Measurements from ENCODE around the gene SNX14. TPM values are rescaled to one million over a fixed set of nuclear protein-coding genes. Genes with fewer than 3 reads are reported as not detected.
A peak's percentile ranks its signal among the peaks of the same experiment; 100 is the strongest.
"Not testable (repeated sequence)": the region's sequence is repeated elsewhere in the genome, so short reads cannot be mapped to it uniquely, and the experiment has no call there.

The SNX14 gene
- total RNA-seq, 5 donors from 2014 or later (not counting 1 experiment from before 2014, with no cell fraction given), result 46.3 to 63.3 (median 53.7) TPM

DNA sequence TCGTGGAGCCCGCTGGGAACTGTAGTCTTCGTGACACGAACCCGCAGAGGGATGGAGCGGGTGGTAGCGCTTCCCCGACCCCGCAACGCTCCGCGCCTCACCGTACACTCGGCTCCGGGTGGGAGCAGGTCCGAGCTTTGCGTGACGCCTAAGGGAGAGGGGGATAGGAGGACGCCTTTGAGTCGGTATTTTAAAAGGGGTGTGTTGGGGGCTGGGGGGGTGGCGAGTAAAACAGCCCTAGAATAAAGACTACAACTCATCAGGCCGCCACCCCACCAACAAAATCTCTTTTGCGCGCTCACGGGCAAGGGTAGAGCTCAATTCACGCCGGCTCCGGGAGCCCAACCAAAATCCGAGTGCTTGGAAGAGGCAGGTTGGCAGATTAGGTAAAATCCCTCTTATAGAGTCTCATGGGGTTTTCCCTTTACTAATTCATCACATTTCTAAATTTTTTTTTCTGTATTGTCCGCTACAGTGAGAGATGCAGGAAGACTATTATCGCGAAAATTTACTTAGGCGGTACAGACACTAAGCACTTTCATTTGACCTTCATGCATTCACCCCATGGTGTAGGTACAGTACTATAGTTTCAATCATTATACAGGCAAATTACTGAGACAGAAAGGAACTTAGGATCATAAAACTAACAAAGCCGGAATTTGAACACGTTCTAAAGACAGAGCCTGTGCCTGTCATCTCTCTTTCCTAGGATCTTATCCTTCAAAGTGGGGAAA, 706 bp upstream of the SNX14 start:
- no peaks in the 10 kb centered on the region for H3K9me3 Mint-ChIP-seq
- ATAC-seq (replicated peaks in 1 of 4) (peak; percentile 7 to 41 (median 18)), DNase-seq (peak in 25 of 35 experiments; percentile 11 to 73 (median 32))
- H3K4me3 Mint-ChIP-seq, result peak overlapping the region; percentile 89 to 97 (median 96)
- ChIA-PET CTCF (interaction anchor here (0.6 to 1.8 kb wide), 8 partner anchors 17 to 84 kb away, joined by 3 to 15 read pairs (median 3); partner anchors contain the start of gene SYNCRIP (in 1 of the 2)), POLR2A (interaction anchor here (0.6 to 5.1 kb wide), 6 partner anchors 17 to 84 kb away, joined by 3 to 51 read pairs (median 4); no protein-coding TSS in a partner anchor)
- Histone ChIP-seq H3K4me1 (ENCODE audit: control insufficient read depth in 1 of 2, extremely low read depth in 1 of 2, insufficient read depth in 2 of 2, low read length in 2 of 2) (peaks cover 11 to 20% of the 10 kb centered on the region in 2 experiments), H3K27me3 (replicated peaks in 1 of 2; ENCODE audit: control insufficient read depth in 2 of 2, extremely low read depth in 1 of 2, insufficient read depth in 2 of 2, low read length in 1 of 2) (no peaks in the 10 kb centered on the region), H3K36me3 (ENCODE audit: control insufficient read depth in 2 of 2, extremely low read depth in 1 of 2, insufficient read depth in 1 of 2, low read length in 1 of 2) (no peaks in the 10 kb centered on the region), H3K9me3 (no peaks in the 10 kb centered on the region), H3K27ac (ENCODE audit: low read length) (peak overlapping the region; percentile 73), H3K4me3 (ENCODE audit: control insufficient read depth in 1 of 2, extremely low read depth in 1 of 2, low read length in 1 of 2) (peak overlapping the region; percentile 80 to 88)
- no peaks in the 10 kb centered on the region for H3K27me3 Mint-ChIP-seq
- H3K27ac Mint-ChIP-seq, result peak overlapping the region; percentile 94 to 97
- under 1% methylated on average over 15 of the region's 35 CpGs for whole genome bisulfite sequencing (ENCODE audit: insufficient coverage)
- peaks cover 44 to 46% (median 44%) of the 10 kb centered on the region in 3 donors for H3K4me1 Mint-ChIP-seq
- peaks cover 17% of the 10 kb centered on the region for H3K36me3 Mint-ChIP-seq

DNA sequence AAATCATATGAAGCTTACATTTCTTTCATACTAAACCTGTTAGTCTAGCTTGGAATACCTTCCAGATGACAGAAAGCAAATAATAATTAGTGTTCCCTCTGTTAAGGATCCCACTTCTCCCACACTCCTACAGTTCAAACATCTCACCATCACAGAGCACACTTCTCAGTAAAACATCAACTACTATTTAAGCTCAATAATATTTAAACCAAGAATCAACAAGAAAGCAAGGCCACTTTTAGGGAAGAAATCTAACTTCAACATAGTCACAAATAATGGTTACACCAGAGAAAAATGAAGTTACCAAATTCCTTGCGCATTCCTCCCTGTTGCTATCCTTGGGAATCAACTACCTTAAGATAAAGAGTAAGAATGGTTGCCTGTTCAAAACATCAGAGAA, 1.6 kb downstream of the SNX14 start:
- H3K4me1 ChIP-seq (ENCODE audit: control insufficient read depth in 1 of 2, extremely low read depth in 1 of 2, insufficient read depth in 2 of 2, low read length in 2 of 2), result peaks cover 11 to 24% of the 10 kb centered on the region in 2 experiments
- no peaks in the 10 kb centered on the region for H3K27me3 ChIP-seq (replicated peaks in 1 of 2; ENCODE audit: control insufficient read depth in 2 of 2, extremely low read depth in 1 of 2, insufficient read depth in 2 of 2, low read length in 1 of 2)
- Mint-ChIP-seq H3K36me3 (peaks cover 24% of the 10 kb centered on the region), H3K4me3 (peak overlapping the region; percentile 89 to 97 (median 96)), H3K27ac (peak overlapping the region; percentile 71), H3K9me3 (no peaks in the 10 kb centered on the region), H3K4me1 (peaks cover 53 to 56% (median 53%) of the 10 kb centered on the region in 3 donors), H3K27me3 (no peaks in the 10 kb centered on the region)
- ATAC-seq (replicated peaks in 1 of 4) (no peak), DNase-seq (no peak)
- ChIA-PET CTCF (interaction anchor here in 1 of 2 donors (0.6 kb wide), 1 partner anchor 49 kb away, joined by 3 read pairs; no protein-coding TSS in a partner anchor), POLR2A (interaction anchor here (0.6 to 5.1 kb wide), 5 partner anchors 51 to 1613 kb away, joined by 3 to 51 read pairs (median 4); partner anchors contain the start of genes CEP162 (in 1 of the 2) and SYNCRIP (in 1 of the 2))
- no peaks in the 10 kb centered on the region for H3K36me3 ChIP-seq (ENCODE audit: control insufficient read depth in 2 of 2, extremely low read depth in 1 of 2, insufficient read depth in 1 of 2, low read length in 1 of 2)
- no peak overlapping the region for H3K4me3 ChIP-seq (ENCODE audit: control insufficient read depth in 1 of 2, extremely low read depth in 1 of 2, low read length in 1 of 2)
- no peaks in the 10 kb centered on the region for H3K9me3 ChIP-seq
- WGBS (ENCODE audit: insufficient coverage), result no CpG with 5 or more reads among the region's 1 CpG
- H3K27ac ChIP-seq (ENCODE audit: low read length), result no peak overlapping the region

DNA sequence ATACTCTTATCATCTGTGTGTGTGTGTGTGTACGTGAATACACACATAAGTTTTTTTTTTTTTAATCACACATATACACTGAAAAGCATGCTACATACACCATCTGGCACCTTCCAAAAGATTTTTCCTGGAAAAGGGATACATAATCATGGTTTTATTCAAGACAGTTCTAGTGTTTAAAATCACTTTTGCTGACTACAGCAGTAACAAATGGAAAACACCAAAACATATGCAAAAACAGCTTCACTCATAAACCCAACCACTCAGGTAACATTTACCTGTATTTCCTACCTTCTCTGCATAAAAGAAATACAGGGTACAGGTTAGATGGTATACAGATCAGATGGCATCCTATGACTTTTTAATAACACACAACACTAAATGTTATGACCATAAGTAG, 2.5 kb downstream of the SNX14 start:
- Histone ChIP-seq H3K4me1 (ENCODE audit: control insufficient read depth in 1 of 2, extremely low read depth in 1 of 2, insufficient read depth in 2 of 2, low read length in 2 of 2) (peaks cover 11 to 24% of the 10 kb centered on the region in 2 experiments), H3K4me3 (ENCODE audit: control insufficient read depth in 1 of 2, extremely low read depth in 1 of 2, low read length in 1 of 2) (no peak overlapping the region), H3K27ac (ENCODE audit: low read length) (no peak overlapping the region), H3K36me3 (ENCODE audit: control insufficient read depth in 2 of 2, extremely low read depth in 1 of 2, insufficient read depth in 1 of 2, low read length in 1 of 2) (no peaks in the 10 kb centered on the region), H3K27me3 (replicated peaks in 1 of 2; ENCODE audit: control insufficient read depth in 2 of 2, extremely low read depth in 1 of 2, insufficient read depth in 2 of 2, low read length in 1 of 2) (no peaks in the 10 kb centered on the region), H3K9me3 (no peaks in the 10 kb centered on the region)
- no peak for DNase-seq
- H3K27me3 Mint-ChIP-seq, result no peaks in the 10 kb centered on the region
- WGBS (ENCODE audit: insufficient coverage), result no CpG with 5 or more reads among the region's 1 CpG
- no peaks in the 10 kb centered on the region for H3K9me3 Mint-ChIP-seq
- H3K27ac Mint-ChIP-seq, result no peak overlapping the region
- peaks cover 24% of the 10 kb centered on the region for H3K36me3 Mint-ChIP-seq
- peaks cover 56 to 60% (median 58%) of the 10 kb centered on the region in 3 donors for H3K4me1 Mint-ChIP-seq
- no peak for ATAC-seq (replicated peaks in 1 of 4)
- peak overlapping the region; percentile 21 to 89 (median 28) for H3K4me3 Mint-ChIP-seq
- CTCF ChIA-PET, result interaction anchor here in 1 of 2 donors (0.7 kb wide), 1 partner anchor 21 kb away, joined by 4 read pairs; no protein-coding TSS in a partner anchor
- POLR2A ChIA-PET, result interaction anchor here in 1 of 2 donors (0.5 to 0.7 kb wide), 2 partner anchors 33 to 1364 kb away, joined by 3 read pairs; partner anchors contain the start of gene CEP162

DNA sequence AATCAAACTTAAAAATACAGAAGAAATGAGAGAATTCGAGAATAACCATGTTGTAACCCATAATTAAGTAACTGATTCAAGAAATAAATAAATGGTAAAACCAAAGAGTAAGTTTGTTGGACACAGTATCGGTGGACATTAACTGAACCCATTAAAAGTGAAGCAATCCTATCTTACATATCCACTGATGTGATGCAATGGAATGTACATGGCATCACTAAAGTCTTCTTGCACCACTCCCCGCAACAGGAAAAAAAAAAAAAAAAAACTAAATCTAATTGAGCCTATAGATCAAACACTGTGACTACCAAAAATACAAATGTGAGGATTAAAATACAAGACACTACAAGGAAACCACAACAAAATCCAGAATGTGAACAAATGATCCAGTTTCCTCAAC, 7.9 kb downstream of the SNX14 start:
- WGBS (ENCODE audit: insufficient coverage), result no CpG with 5 or more reads among the region's 3 CpGs
- Histone ChIP-seq H3K36me3 (ENCODE audit: control insufficient read depth in 2 of 2, extremely low read depth in 1 of 2, insufficient read depth in 1 of 2, low read length in 1 of 2) (no peaks in the 10 kb centered on the region), H3K27me3 (replicated peaks in 1 of 2; ENCODE audit: control insufficient read depth in 2 of 2, extremely low read depth in 1 of 2, insufficient read depth in 2 of 2, low read length in 1 of 2) (no peaks in the 10 kb centered on the region), H3K4me3 (ENCODE audit: control insufficient read depth in 1 of 2, extremely low read depth in 1 of 2, low read length in 1 of 2) (no peak overlapping the region), H3K4me1 (ENCODE audit: control insufficient read depth in 1 of 2, extremely low read depth in 1 of 2, insufficient read depth in 2 of 2, low read length in 2 of 2) (peaks cover 0 to 4% of the 10 kb centered on the region in 2 experiments), H3K27ac (ENCODE audit: low read length) (no peak overlapping the region), H3K9me3 (no peaks in the 10 kb centered on the region)
- CTCF ChIA-PET, result interaction anchor here in 1 of 2 donors (0.6 kb wide), 1 partner anchor 122 kb away, joined by 4 read pairs; no protein-coding TSS in a partner anchor
- POLR2A ChIA-PET, result interaction anchor here in 1 of 2 donors (0.6 kb wide), 1 partner anchor 20 kb away, joined by 7 read pairs; no protein-coding TSS in a partner anchor
- no peak overlapping the region for H3K27ac Mint-ChIP-seq
- H3K36me3 Mint-ChIP-seq, result peaks cover 72% of the 10 kb centered on the region
- H3K27me3 Mint-ChIP-seq, result no peaks in the 10 kb centered on the region
- DNase-seq, result no peak
- ATAC-seq (replicated peaks in 1 of 4), result no peak
- peaks cover 17 to 36% (median 19%) of the 10 kb centered on the region in 3 donors for H3K9me3 Mint-ChIP-seq
- H3K4me3 Mint-ChIP-seq, result no peak overlapping the region
- H3K4me1 Mint-ChIP-seq, result peaks cover 68 to 75% (median 72%) of the 10 kb centered on the region in 3 donors

DNA sequence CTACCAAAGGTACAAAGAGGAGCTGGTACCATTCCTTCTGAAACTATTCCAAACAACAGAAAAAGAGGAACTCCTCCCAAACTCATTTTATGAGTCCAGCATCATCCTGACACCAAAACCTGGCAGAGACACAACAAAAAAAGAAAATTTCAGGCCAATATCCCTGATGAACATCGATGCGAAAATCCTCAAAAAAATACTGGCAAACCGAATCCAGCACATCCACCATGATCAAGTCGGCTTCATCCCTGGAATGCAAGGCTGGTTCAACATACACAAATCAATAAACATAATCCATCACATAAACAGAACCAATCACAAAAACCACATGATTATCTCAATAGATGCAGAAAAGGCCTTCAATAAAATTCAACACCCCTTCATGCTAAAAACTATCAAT, 10.8 kb downstream of the SNX14 start:
- 100% methylated on average over 2 of the region's 4 CpGs for WGBS (ENCODE audit: insufficient coverage)
- peaks cover 65 to 68% (median 65%) of the 10 kb centered on the region in 3 donors for H3K4me1 Mint-ChIP-seq

DNA sequence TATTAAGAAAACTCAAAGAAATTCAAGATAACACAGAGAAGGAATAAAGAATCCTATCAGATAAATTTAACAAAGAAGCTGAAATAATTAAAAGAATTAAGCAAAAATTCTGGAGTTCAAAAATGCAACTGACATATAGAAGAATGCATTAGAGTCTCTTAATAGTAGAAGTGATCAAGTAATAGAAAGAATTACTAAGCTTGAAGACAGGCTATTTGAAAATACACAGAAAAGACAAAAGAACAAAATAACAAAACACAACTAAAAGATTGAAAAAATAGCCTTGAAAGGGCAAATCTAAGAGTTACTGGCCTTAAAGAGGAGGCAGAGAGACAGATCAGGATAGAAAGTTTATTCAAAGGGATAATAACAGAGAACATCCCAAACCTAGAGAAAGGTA, 12.1 kb downstream of the SNX14 start:
- DNase-seq, result no peak
- no peak overlapping the region for H3K27ac ChIP-seq (ENCODE audit: low read length)
- POLR2A ChIA-PET, result no interaction called here
- Mint-ChIP-seq H3K4me3 (no peak overlapping the region), H3K27me3 (no peaks in the 10 kb centered on the region), H3K27ac (no peak overlapping the region), H3K36me3 (peaks cover 58% of the 10 kb centered on the region), H3K9me3 (peaks cover 17 to 36% (median 19%) of the 10 kb centered on the region in 3 donors), H3K4me1 (peaks cover 59 to 64% (median 59%) of the 10 kb centered on the region in 3 donors)
- ATAC-seq (replicated peaks in 1 of 4), result no peak
- H3K27me3 ChIP-seq (replicated peaks in 1 of 2; ENCODE audit: control insufficient read depth in 2 of 2, extremely low read depth in 1 of 2, insufficient read depth in 2 of 2, low read length in 1 of 2), result no peaks in the 10 kb centered on the region
- CTCF ChIA-PET, result no interaction called here
- H3K4me1 ChIP-seq (ENCODE audit: control insufficient read depth in 1 of 2, extremely low read depth in 1 of 2, insufficient read depth in 2 of 2, low read length in 2 of 2), result peaks cover 0 to 5% of the 10 kb centered on the region in 2 experiments
- H3K36me3 ChIP-seq (ENCODE audit: control insufficient read depth in 2 of 2, extremely low read depth in 1 of 2, insufficient read depth in 1 of 2, low read length in 1 of 2), result peaks cover 2 to 8% of the 10 kb centered on the region in 2 donors
- no peak overlapping the region for H3K4me3 ChIP-seq (ENCODE audit: control insufficient read depth in 1 of 2, extremely low read depth in 1 of 2, low read length in 1 of 2)
- H3K9me3 ChIP-seq, result no peaks in the 10 kb centered on the region

More for the DNA sequence above, 10.8 kb downstream of the SNX14 start:
- H3K4me3 Mint-ChIP-seq; H3K4me1 ChIP-seq (ENCODE audit: control insufficient read depth in 1 of 2, extremely low read depth in 1 of 2, insufficient read depth in 2 of 2, low read length in 2 of 2); ATAC-seq (replicated peaks in 1 of 4); H3K9me3 ChIP-seq; CTCF ChIA-PET; H3K4me3 ChIP-seq (ENCODE audit: control insufficient read depth in 1 of 2, extremely low read depth in 1 of 2, low read length in 1 of 2); H3K27ac Mint-ChIP-seq; H3K27me3 ChIP-seq (replicated peaks in 1 of 2; ENCODE audit: control insufficient read depth in 2 of 2, extremely low read depth in 1 of 2, insufficient read depth in 2 of 2, low read length in 1 of 2); H3K27ac ChIP-seq (ENCODE audit: low read length); DNase-seq; POLR2A ChIA-PET; H3K27me3 Mint-ChIP-seq; H3K36me3 ChIP-seq (ENCODE audit: control insufficient read depth in 2 of 2, extremely low read depth in 1 of 2, insufficient read depth in 1 of 2, low read length in 1 of 2): not testable (repeated sequence)
- H3K9me3 Mint-ChIP-seq, result peaks cover 17 to 36% (median 19%) of the 10 kb centered on the region in 3 donors
- H3K36me3 Mint-ChIP-seq, result peaks cover 58% of the 10 kb centered on the region
